ENCODE results near the gene TMEM178B.
"Not testable (repeated sequence)": the region's sequence is repeated elsewhere in the genome, so short reads cannot be mapped to it uniquely, and the experiment has no call there.

Gene TMEM178B

DNA sequence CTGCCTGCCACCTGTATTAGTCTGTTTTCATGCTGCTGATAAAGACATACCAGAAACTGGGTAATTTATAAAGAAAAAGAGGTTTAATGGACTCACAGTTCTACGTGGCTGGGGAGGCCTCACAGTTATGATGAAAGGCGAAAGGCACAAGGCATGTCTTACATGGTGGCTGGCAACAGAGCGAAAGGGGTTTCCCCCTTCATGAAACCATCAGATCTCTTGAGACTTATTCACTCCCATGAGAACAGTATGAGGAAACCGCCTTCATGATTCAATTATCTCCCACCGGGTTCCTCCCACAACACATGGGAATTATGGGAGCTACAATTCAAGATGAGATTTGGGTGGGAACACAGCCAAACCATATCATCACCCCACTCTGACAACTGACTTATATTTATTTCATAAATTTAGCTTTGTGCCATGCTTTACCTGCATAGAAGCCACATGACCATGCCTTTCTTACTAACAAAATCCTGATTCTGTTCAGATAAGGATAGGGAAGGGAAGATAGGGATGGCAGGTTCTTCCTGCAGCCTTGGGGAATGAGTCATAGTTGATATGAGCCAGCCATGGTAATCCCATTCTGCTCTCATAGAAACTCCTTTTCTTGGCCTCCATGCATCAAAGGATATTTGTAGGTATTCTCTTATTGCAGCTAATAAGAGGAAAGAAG is 286.0 kb downstream of the TMEM178B start:
- DNase-seq = no peak

- DNase-seq = no peak
Measured at GRCh38 chr7:141360416-141360760, 286.5 kb downstream of the TMEM178B start.

GRCh38 chr7:141360803-141361202 is 286.9 kb downstream of the TMEM178B start:
- no peak for DNase-seq

- DNase-seq = no peak
Measured at GRCh38 chr7:141361479-141361878, 287.6 kb downstream of the TMEM178B start.

DNA sequence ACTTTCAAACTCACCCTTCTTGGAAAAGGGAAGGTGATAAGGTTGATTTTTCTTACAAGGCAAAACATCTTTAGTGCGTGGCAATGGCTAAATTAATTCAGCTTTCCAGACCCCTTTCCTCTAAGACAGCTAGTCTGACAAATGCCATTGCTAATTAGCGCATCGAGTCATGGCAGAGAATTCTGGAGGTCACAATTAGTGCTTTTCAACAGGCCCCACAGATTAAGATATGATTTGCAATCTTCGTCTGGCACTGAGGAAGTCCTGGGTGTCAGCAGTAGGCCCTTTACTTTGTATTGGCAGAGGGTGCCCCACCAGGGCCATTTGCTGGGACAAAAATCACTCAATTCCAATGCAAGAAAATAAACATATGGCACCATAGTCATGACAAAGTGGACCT is 288.1 kb downstream of the TMEM178B start:
- no peak for DNase-seq

DNA sequence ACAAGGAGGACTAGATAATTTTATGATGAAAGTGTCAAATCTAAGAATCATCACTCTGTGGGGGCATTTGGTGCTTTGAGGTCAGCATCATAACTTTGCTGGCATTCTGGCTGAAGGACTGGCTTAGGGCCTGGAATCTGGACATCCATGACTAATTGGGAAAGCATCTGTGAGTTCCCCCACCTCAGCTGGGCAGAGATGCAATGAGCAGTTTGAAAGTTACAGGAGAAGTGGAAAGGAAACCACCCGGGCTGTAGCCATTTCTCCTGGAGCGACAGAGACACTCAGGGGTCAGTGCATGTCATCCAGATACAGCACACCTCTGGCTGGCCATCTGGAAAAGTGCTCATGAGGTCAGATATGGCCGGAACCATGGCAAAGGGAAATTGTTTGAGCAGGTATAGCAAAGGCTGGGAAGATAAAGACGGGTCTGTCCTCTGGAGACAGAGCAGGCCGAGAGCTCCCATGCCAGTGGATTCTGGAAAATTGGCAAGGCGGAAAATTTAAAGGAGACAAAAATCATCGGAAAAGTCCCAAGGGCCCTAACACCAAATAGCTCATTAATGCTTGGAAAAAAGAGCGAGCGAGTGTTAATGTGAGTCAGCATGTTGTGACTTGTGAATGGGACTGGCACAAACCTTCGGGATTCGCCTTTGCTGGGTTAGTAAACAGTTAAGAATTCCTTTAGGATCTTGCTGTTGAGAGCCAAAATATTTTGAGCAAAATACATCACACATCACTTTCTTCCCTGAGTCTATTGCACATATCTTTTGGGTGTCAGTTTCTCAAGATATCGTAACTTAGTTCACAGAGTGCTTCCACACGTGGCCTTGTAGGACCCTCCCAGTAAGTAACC is 288.9 kb downstream of the TMEM178B start:
- no peak for DNase-seq

- DNase-seq = no peak
Measured at GRCh38 chr7:141363748-141364147, 289.9 kb downstream of the TMEM178B start.

DNA sequence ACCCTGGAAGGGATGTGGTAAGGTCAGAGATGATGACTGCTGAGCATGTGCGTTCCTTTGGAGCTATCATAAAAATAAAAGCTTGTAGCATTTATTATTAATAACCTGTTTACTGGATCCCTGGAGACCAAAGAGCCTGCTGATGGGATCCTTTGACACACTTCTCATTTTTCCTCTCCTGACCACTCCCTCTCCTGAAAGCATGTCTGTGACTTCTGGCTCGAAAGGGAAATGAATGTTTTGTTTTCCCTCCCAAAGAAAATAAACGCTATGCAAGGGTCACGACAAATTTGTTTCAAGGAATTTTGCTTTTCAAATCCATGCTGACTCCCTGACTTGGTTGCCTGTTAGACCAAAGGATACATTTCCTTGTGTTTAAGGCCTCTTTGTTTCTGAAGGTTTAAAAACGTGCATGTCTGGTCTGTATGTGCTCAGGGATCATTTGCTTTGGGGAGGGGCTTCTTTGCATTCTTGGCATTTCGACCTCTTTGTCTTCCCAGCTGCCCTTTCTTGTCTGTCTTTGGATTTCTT is 292.3 kb downstream of the TMEM178B start:
- no peak for DNase-seq

- no peak for DNase-seq
Measured at GRCh38 chr7:141369422-141369821, 295.6 kb downstream of the TMEM178B start.

GRCh38 chr7:141370178-141370577 is 296.3 kb downstream of the TMEM178B start:
- no peak for DNase-seq

GRCh38 chr7:141370650-141371049 is 296.8 kb downstream of the TMEM178B start:
- DNase-seq = no peak

- DNase-seq = no peak
Measured at GRCh38 chr7:141374425-141374824, 300.6 kb downstream of the TMEM178B start.

GRCh38 chr7:141375442-141375841 is 301.6 kb downstream of the TMEM178B start:
- DNase-seq = no peak

- DNase-seq = no peak
Measured at GRCh38 chr7:141377906-141378305, 304.0 kb downstream of the TMEM178B start.

DNA sequence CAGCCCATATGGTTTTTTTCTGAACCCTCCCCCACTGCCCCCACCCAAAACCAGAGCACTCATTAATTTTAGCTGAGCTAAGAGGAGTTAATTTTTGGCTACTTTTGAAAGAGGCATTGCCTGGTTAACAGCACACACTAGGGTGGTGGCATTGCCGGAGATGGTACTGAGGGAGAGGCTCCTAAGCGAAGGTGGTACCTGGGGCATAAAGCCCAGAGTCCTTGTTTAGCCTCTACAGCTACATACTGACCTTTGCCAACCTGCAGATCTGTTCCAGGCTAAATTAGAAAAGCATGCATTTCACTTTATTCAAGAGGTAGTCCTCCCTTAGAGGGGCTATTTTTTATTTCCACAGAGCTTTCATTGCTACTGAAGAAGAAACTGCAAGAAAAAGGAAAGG is 304.5 kb downstream of the TMEM178B start:
- no peak for DNase-seq

GRCh38 chr7:141381794-141382427 is 308.0 kb downstream of the TMEM178B start:
- no peak for DNase-seq

- DNase-seq = not testable (repeated sequence)
Measured at GRCh38 chr7:141383356-141383755, 309.5 kb downstream of the TMEM178B start.

GRCh38 chr7:141386881-141387280 is 313.0 kb downstream of the TMEM178B start:
- DNase-seq = no peak

- no peak for DNase-seq
Measured at GRCh38 chr7:141387521-141388217, 313.8 kb downstream of the TMEM178B start.

- no peak for DNase-seq
Measured at GRCh38 chr7:141389140-141389796, 315.4 kb downstream of the TMEM178B start.

DNA sequence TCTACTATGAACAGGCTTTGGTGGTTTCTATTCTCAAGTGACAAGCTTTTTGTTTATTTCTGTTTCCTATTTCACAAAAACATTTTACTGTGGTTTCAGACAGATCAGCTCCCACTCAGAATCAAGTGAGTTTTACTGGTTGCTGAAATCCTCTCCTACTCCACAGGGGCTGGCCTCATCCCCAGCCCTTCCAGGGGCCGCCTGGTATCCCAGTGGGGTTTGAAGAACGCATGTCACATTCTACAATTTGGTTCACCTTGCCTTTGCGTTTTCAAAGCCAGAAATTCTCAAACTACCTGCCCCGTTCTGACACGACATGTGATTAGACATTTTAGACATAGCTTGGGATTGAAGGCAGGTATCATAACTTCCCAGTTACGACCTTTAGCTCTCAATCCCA is 316.5 kb downstream of the TMEM178B start:
- DNase-seq = no peak

- DNase-seq = no peak
Measured at GRCh38 chr7:141393056-141393455, 319.2 kb downstream of the TMEM178B start.
